HG03354 (cell line): Measurements from ENCODE around the gene KCNC1.

Experiments used
- ATAC-seq: cut with Tn5 transposase; IDR thresholded peaks from one replicate; pipeline ENCODE4 v1.9.1; 2021; ENCODE audit warnings: mild to moderate bottlenecking; ENCODE audit not compliant: unreplicated experiment, poor library complexity, severe bottlenecking

KCNC1 gene

DNA sequence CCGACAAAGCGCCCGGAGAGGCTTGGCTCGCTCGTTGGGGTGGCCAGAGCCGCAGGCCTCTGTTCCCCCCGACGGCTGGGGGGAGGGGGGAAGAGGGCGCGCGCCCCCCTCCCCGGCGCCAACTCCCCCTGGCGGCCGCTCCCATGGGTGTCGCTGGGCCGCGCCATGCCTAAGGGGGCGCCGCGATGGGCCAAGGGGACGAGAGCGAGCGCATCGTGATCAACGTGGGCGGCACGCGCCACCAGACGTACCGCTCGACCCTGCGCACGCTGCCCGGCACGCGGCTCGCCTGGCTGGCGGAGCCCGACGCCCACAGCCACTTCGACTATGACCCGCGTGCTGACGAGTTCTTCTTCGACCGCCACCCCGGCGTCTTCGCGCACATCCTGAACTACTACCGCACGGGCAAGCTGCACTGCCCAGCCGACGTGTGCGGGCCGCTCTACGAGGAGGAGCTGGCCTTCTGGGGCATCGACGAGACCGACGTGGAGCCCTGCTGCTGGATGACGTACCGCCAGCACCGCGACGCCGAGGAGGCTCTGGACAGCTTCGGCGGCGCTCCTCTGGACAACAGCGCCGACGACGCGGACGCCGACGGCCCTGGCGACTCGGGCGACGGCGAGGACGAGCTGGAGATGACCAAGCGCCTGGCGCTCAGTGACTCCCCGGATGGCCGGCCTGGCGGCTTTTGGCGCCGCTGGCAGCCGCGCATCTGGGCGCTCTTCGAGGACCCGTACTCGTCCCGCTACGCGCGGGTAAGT lies 1.4 kb downstream of the KCNC1 start:
- no peak for ATAC-seq

GRCh38 chr11:17736579-17736893 lies 2.0 kb downstream of the KCNC1 start:
- ATAC-seq: no peak

DNA sequence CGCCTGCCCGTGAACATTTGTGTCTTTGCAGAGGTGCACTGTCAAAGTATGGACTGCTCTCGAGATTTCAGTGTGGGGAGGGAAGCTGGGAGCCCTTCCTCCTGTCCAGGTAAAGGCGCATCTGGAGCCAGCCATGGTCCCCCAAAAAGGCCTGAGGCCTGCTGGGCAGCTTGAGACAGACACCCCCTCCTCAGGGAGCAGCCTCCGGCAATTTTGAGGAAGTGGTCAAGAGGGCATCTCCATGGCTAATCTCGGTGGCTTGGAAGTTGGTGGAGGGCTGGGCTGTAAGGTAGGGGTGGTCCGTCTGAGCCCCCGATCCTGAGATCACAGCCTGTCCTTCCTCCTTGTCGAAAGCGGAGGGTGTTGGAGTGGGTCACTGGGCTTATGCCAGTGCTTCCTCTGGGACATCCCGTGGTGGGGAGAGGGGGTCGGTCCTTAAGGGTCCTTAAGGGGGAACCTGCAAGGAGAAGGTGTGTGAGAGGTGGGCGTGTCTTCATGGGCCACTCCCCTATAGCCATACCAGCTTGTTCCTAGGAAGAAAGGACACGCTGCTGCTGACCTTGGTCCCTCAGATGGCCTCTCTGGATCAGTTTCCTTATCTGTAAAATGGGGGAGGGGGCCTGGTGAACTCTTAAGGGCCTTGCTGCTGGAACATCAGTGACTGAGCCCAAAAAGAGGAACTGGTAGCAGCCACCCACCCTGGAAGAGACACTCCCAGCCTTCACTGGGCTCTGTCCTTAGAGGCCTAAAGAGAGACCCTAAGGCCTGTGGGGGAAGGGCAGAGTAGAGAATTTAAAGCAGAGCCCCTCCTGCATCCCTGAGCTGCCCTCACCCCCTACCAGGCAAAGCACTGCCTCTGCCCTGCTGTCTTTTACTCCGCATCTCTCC lies 2.6 kb downstream of the KCNC1 start:
- ATAC-seq: no peak

- no peak for ATAC-seq
Measured at GRCh38 chr11:17738151-17738973, 3.8 kb downstream of the KCNC1 start.

DNA sequence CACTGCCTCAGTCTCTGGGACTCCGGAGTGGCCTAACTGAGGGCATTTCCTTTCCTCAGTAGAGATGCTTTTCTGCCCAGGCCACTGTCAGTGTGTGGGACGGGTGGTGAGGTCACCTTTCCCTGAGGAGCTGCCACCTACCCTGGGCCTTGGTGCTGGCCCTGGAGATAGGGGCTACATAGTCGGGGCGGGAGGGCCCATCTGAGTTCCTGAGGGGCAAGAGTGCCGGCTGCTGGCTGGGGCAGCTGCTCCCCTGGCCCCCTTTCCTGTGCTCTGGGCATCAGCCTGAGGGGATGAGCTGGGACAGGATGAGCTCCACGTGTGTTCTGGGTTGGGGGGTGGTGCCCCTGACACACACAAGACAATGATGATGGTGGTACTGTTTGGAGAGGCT lies 5.4 kb downstream of the KCNC1 start:
- ATAC-seq: no peak

DNA sequence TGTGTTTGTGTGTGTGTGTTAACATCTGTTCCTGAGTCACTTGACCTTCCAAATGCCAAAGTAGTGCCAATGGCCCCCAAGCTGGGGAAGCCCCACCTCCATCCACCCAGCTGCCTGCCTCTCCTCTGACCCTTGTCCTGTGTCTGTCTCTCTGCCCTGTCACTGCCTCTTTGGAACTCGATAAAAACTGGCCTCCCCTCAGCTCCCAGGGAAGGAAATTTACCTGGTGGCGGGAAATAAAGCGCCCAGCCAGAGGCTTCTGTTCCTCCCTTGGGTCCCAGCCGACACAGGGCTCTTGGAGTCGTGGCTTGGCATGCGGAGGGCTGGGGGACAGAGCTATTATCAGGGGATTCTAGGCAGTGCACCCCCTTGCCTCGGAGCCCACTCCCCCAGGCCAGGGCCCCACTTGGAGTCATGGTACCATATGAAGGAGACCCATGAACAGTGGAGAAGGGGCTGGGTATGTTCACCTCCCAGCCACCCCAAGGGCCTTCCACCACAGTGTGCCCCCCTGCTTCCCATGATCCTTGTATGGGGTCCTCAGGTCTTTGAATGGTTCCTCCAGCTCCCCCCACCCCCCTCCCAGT lies 6.2 kb downstream of the KCNC1 start:
- ATAC-seq: no peak

- no peak for ATAC-seq
Measured at GRCh38 chr11:17741487-17741886, 6.9 kb downstream of the KCNC1 start.

DNA sequence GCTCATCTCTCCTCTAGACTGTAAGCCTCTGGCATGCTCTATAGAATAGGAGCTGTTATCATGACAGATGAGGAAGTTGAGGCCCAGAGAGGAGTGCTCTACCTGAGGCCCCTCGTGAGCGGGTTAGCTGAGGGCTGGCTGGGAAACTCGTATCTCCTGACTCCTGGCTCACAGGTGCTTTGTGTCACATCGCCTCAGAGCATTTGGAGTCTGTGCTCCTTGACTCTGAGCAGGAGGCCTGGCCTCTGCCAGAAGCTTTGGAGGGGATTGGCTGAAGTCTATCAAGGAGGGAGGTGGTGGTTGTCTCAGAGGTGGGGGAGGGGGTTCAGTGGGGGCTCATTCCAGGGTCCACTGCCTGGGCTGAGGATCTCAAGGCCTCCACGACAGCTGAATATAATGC lies 7.4 kb downstream of the KCNC1 start:
- no peak for ATAC-seq

- no peak for ATAC-seq
Measured at GRCh38 chr11:17743026-17743807, 8.6 kb downstream of the KCNC1 start.

DNA sequence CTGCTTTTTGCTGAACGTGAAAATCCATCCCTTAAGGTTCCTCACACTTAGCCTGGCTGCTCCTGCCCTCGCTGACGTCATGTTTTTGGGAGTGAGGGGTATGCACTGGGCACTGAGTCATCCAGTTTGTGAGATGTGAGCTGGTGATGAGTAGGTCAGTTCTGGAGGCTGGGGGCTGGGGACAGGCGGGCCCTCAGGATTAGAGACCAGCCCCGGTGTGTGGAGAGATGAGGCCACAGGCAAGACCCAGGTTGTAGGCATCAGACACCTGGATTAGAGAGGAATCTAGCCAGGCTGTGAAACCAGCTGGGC lies 9.2 kb downstream of the KCNC1 start:
- no peak for ATAC-seq

DNA sequence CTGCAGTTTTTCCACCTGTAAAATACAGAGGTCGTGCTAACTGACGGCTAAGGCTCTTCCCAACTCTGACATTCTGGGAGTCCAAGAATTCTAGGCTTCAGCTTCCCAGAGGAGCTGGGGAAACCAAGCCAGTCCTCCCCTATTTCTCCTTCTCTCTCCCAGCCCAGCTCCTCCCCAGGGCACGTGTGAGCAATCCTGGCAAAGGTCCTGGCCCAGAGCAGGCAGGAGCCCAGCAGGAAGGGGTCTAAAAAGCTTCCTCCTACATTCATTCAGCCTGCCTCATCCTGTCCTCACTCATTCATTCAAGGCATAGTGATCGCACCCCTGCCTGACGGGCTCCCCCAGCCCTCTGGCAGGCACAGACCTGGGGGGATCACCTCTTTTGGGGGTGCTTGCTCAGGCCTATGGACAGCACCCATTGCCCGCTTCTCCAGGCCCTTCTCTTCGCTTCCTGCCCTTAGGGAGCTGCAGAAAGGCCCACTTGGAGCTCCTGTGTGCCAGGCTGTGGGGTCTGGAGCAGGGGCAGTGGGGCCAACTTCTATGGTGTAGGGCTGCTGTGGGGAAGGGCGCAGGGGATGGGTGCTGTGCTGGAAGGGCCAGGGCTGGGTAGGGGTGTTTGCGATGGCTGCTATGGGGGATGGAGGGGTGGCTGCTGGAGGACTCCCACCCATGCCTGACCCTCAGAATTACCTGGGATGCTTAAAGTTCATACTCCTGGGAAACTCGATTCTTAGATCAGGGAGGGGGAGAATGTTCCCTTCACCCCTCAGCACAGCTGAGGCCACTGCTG lies 9.8 kb downstream of the KCNC1 start:
- ATAC-seq: no peak

DNA sequence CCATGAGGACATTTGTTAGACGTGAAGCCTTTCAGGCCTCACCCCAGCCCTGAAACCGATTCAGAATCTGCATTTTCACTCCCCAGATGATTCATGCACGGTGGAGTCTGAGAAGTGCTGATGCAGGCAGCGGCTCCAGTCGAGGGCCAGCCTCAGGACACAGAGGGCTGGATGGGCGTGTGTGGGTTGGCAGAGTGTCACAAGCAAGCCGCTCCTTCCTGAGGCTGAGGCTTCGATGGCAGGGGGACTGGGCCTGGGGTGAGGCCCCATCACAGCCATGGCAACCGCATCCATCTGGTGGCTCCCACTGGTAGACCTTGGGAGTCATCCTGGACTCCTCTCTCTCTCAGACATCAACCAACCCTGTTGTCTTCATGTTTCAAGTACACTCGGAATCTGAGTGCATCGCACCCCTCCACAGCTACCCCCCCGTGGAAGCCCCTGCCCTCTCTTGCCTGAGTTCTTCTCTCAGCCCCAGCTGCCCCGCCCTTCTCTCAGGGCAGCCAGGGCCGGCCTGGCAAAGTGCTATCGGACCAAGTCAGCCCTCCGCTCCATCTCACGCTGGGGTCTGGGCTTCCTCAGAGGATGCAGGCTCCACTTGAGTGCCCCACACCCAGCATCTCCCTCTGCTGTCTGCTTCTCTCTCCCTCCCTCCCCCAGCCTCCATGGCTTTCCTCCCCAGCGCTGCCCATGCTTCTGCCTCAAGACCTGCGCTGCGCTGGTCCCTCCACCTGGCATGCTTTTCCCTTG lies 10.6 kb downstream of the KCNC1 start:
- ATAC-seq: no peak

DNA sequence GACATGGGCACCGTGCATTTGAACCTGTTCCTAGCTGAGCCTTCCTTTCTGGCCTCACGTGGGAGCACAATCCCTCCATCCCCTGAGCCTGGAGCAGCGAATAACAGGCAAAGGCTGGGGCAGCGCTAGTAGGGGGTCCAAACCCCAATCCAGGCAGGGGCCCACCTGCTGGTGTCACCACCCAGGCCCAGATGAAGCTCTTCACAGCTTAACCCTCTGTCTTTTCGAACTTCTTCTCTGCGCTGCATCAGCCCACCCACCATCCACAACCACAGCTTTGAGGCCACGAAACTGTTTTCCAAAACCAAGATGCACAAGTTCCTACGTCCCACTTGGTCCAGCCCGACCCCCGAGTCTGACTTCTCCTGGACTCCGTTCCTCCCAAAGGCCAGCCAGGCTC lies 11.5 kb downstream of the KCNC1 start:
- ATAC-seq: no peak

- no peak for ATAC-seq
Measured at GRCh38 chr11:17747131-17747955, 12.8 kb downstream of the KCNC1 start.

GRCh38 chr11:17748044-17748443 lies 13.5 kb downstream of the KCNC1 start:
- no peak for ATAC-seq

GRCh38 chr11:17748761-17749721 lies 14.5 kb downstream of the KCNC1 start:
- no peak for ATAC-seq
